Glomerular visceral epithelial cell (primary cell): Measurements from ENCODE around the gene TH.
"Not testable (repeated sequence)": the region's sequence is repeated elsewhere in the genome, so short reads cannot be mapped to it uniquely, and the experiment has no call there.

Source experiments
- DNase-seq: peaks from one replicate; pipeline ENCODE4 v3.0.0-alpha.2; 2016; ENCODE audit errors: extremely low spot score

Gene TH

GRCh38 chr11:2195756-2196088, 24.1 kb upstream of the TH start:
- no peak for DNase-seq

GRCh38 chr11:2194877-2195755, 23.5 kb upstream of the TH start:
- DNase-seq, result peak; percentile 23

- not testable (repeated sequence) for DNase-seq
Observed at GRCh38 chr11:2193888-2194595, 22.4 kb upstream of the TH start.

GRCh38 chr11:2193099-2193887, 21.7 kb upstream of the TH start:
- DNase-seq, result no peak

- no peak for DNase-seq
Observed at GRCh38 chr11:2192435-2192834, 20.8 kb upstream of the TH start.

GRCh38 chr11:2191883-2192282, 20.3 kb upstream of the TH start:
- no peak for DNase-seq

- DNase-seq, result no peak
Observed at GRCh38 chr11:2190657-2191471, 19.2 kb upstream of the TH start.

- DNase-seq, result no peak
Observed at GRCh38 chr11:2189938-2190656, 18.5 kb upstream of the TH start.

GRCh38 chr11:2188745-2189144, 17.1 kb upstream of the TH start:
- no peak for DNase-seq

- DNase-seq, result no peak
Observed at GRCh38 chr11:2187280-2187707, 15.7 kb upstream of the TH start.

GRCh38 chr11:2186669-2187279, 15.2 kb upstream of the TH start:
- peak; percentile 22 for DNase-seq

GRCh38 chr11:2185324-2186085, 13.9 kb upstream of the TH start:
- no peak for DNase-seq

GRCh38 chr11:2182692-2183474, 11.3 kb upstream of the TH start:
- DNase-seq, result no peak

- DNase-seq, result no peak
Observed at GRCh38 chr11:2182075-2182474, 10.5 kb upstream of the TH start.

- no peak for DNase-seq
Observed at GRCh38 chr11:2180789-2181370, 9.3 kb upstream of the TH start.

- no peak for DNase-seq
Observed at GRCh38 chr11:2180347-2180746, 8.7 kb upstream of the TH start.

- DNase-seq, result no peak
Observed at GRCh38 chr11:2179516-2179915, 7.9 kb upstream of the TH start.

GRCh38 chr11:2178906-2179494, 7.4 kb upstream of the TH start:
- peak; percentile 86 for DNase-seq
